CD4-positive, alpha-beta memory T cell (primary cell): ENCODE data around the gene ETV6. TPM values are rescaled to one million over a fixed set of nuclear protein-coding genes. Genes with fewer than 3 reads are reported as not detected.

ENCODE experiments used
- CTCF ChIA-PET: fragments of 350-600 bp; sonication (Branson Sonifier 250); formaldehyde crosslinking; loops from one replicate; lab custom pipeline; 2021; ENCODE audit warnings: inconsistent platforms; ENCODE audit not compliant: partially characterized antibody; lab: Charles Lee
- POLR2A ChIA-PET: fragments of 350-600 bp; sonication (Branson Sonifier 250); formaldehyde crosslinking; loops from one replicate; lab custom pipeline; 2021; ENCODE audit not compliant: partially characterized antibody; lab: Charles Lee
- DNase-seq, 5 donors: peaks; one replicate each; pipeline versions ENCODE4 v3.0.0 to v3.0.0-alpha.2; 2020 to 2022; ENCODE audit warnings: mixed read lengths in 1 of 5
- H3K27ac ChIP-seq: one replicate; pipeline ENCODE4 v1.7.0; 2013; ENCODE audit warnings: low read depth, low read length
- H3K27me3 ChIP-seq: 2 replicates; pipeline ENCODE4 v1.7.0; 2013; ENCODE audit warnings: mild to moderate bottlenecking, low read length, moderate library complexity; ENCODE audit not compliant: insufficient read depth
- H3K36me3 ChIP-seq: 2 replicates; pipeline ENCODE4 v1.7.0; 2013; ENCODE audit warnings: mild to moderate bottlenecking, low read length, moderate library complexity; ENCODE audit not compliant: insufficient read depth
- H3K4me1 ChIP-seq: 2 replicates; pipeline ENCODE4 v1.7.0; 2013; ENCODE audit warnings: mild to moderate bottlenecking, low read length, moderate library complexity; ENCODE audit not compliant: insufficient read depth
- H3K4me3 ChIP-seq, 2 donors: one replicate each; pipeline ENCODE4 v1.7.0; 2013; ENCODE audit warnings: low read length in 2 of 2, mild to moderate bottlenecking in 1 of 2
- H3K9me3 ChIP-seq, 2 donors: one replicate each; pipeline ENCODE4 v1.7.0; 2013; ENCODE audit warnings: low read length in 2 of 2, control low read depth in 1 of 2; ENCODE audit not compliant: control insufficient read depth in 1 of 2
- H3K27ac Mint-ChIP-seq, 7 donors: one replicate each; pipeline ENCODE4 v1.8.0; 2020 to 2021; ENCODE audit warnings: mixed read lengths in 7 of 7, mild to moderate bottlenecking in 6 of 7, inconsistent platforms in 3 of 7, moderate library complexity in 3 of 7
- H3K27me3 Mint-ChIP-seq, 2 donors: one replicate each; pipeline ENCODE4 v1.8.0; 2020 to 2021; ENCODE audit warnings: mixed read lengths in 2 of 2
- H3K36me3 Mint-ChIP-seq, 2 donors: one replicate each; pipeline ENCODE4 v1.8.0; 2020 to 2021; ENCODE audit warnings: mixed read lengths in 2 of 2, inconsistent platforms in 1 of 2, mild to moderate bottlenecking in 1 of 2
- H3K4me1 Mint-ChIP-seq, 4 donors: one replicate each; pipeline ENCODE4 v1.8.0; 2020 to 2021; ENCODE audit warnings: mixed read lengths in 4 of 4, mild to moderate bottlenecking in 1 of 4
- H3K4me3 Mint-ChIP-seq, 8 donors: one replicate each; pipeline ENCODE4 v1.8.0; 2020 to 2021; ENCODE audit warnings: mixed read lengths in 8 of 8, mild to moderate bottlenecking in 7 of 8, moderate library complexity in 6 of 8, inconsistent platforms in 3 of 8
- H3K9me3 Mint-ChIP-seq, 8 donors: one replicate each; pipeline ENCODE4 v1.8.0; 2020 to 2021; ENCODE audit warnings: mixed read lengths in 8 of 8, mild to moderate bottlenecking in 5 of 8, inconsistent platforms in 3 of 8, moderate library complexity in 1 of 8
- intact Hi-C: fragments of 100-400 bp; cut with micrococcal nuclease; formaldehyde crosslinking; loops from one replicate; pipeline ENCODE4 v1.15.1; 2023
- polyA plus RNA-seq, 2 donors: library from polyadenylated mRNA; unstranded; fragments of 300-500 nt; fragmentation: Illumina TruSeq; gene quantifications; one replicate each; pipeline ENCODE4 v1.2.3, GENCODE V29; 2021
- total RNA-seq, 2 experiments: library from RNA; stranded (reverse); gene quantifications; one replicate each; pipeline ENCODE4 v1.2.3, GENCODE V29; 2021

The ETV6 gene
- total and polyA plus RNA-seq, 4 experiments from 2014 or later = 3.3 to 43.9 (median 25.7) TPM

DNA sequence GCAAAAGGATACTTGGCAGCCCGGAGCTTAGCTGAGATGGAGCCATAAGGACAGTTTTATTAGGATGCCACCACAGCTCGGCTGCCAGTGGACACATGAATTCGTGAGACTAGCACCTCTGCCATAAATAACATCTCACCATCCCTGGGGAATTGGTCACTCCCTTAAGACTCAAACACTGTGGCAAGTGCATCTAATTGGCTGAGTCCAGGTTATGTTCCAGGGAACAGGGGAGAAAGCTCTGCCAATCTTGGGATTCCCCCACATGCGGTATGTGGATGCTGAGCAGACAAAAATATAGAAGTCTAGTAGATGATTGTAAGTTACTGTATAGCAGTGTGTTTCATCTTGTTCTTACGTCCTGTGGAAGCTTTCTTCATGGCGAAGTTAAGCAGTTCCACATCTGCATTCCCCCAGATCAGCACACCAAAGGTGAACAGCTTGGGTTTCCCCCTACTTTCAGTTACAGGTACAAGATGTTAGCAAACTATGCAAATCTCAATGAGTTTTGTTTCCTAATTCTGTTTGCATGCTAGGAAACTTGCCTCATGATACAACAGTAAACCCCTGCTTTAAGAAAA is 131.1 kb downstream of the ETV6 start:
- no peaks in the 10 kb centered on the region for H3K9me3 ChIP-seq
- POLR2A ChIA-PET = no interaction called here
- H3K27me3 ChIP-seq = no peaks in the 10 kb centered on the region
- no peak overlapping the region for H3K27ac ChIP-seq
- no peaks in the 10 kb centered on the region for H3K27me3 Mint-ChIP-seq
- H3K36me3 ChIP-seq = no peaks in the 10 kb centered on the region
- CTCF ChIA-PET = interaction anchor here (0.9 to 1.1 kb wide), 2 partner anchors 228 to 252 kb away, joined by 3 read pairs; no protein-coding TSS in a partner anchor
- peaks cover 0 to 1% (median 0%) of the 10 kb centered on the region in 8 donors for H3K9me3 Mint-ChIP-seq
- peak overlapping the region in 4 of 7 donors; percentile 21 to 65 (median 46) for H3K27ac Mint-ChIP-seq
- peaks cover 7 to 33% of the 10 kb centered on the region in 2 donors for H3K36me3 Mint-ChIP-seq
- intact Hi-C loops = no loop called here
- DNase-seq = peak in 1 of 5 donors; percentile 30
- H3K4me3 Mint-ChIP-seq = peak overlapping the region in 2 of 8 donors; percentile 15 to 35
- H3K4me1 Mint-ChIP-seq = peaks cover 39 to 68% (median 55%) of the 10 kb centered on the region in 4 donors
- peaks cover 48% of the 10 kb centered on the region for H3K4me1 ChIP-seq
- H3K4me3 ChIP-seq = no peak overlapping the region

DNA sequence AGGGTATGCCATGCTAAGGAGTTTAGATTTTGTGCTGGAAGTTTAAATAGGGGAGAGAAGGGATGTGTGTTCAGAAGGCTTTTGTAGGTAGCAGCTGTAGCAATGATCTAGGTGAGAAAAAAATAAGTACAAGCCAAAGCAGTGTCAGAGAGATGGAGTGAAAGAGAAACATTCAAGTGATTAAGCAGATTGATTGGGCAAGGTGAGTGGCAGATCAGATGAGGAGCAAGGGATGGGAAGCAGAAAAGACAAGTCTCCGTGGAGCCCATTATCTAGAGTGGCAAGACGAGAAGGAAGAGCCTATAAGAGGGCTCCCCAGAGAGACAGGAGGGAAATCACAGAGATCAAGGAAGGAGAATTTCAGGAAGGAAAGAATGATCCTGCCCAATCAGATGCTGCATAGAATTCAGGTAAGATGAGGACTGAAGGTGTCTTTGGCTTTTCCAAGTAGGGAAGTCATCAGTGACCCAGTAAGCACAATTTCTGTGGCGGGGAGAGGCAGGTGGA is 133.5 kb downstream of the ETV6 start:
- peak overlapping the region in 5 of 7 donors; percentile 2 to 76 (median 66) for H3K27ac Mint-ChIP-seq
- CTCF ChIA-PET = no interaction called here
- POLR2A ChIA-PET = no interaction called here
- Histone ChIP-seq H3K27me3 (no peaks in the 10 kb centered on the region), H3K4me3 (no peak overlapping the region), H3K27ac (no peak overlapping the region), H3K9me3 (no peaks in the 10 kb centered on the region), H3K36me3 (no peaks in the 10 kb centered on the region), H3K4me1 (peaks cover 43% of the 10 kb centered on the region)
- peaks cover 42 to 64% (median 51%) of the 10 kb centered on the region in 4 donors for H3K4me1 Mint-ChIP-seq
- peak overlapping the region in 2 of 8 donors; percentile 32 to 41 for H3K4me3 Mint-ChIP-seq
- no peak for DNase-seq
- no peaks in the 10 kb centered on the region for H3K9me3 Mint-ChIP-seq
- H3K27me3 Mint-ChIP-seq = no peaks in the 10 kb centered on the region
- intact Hi-C loops = no loop called here
- H3K36me3 Mint-ChIP-seq = peaks cover 6 to 17% of the 10 kb centered on the region in 2 donors

DNA sequence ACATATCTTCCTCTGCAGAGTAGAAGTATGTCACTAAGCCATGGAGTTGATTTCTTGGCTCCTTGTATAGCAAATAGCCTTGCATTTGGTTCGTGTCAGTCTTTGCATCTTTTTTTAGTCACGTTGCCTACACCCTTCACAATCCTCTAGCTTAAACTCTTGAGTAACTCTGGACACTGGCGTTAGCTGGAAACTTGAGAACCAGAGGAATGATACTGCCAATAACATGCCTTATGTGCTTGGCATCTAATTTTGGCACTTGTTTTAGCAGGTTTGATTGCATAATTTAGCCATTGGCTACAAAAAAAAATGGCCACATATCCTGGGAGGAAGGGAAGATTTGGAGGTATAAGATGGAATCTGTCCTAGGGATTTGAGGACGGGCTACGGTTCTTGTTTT is 136.2 kb downstream of the ETV6 start:
- Histone ChIP-seq H3K36me3 (no peaks in the 10 kb centered on the region), H3K9me3 (no peaks in the 10 kb centered on the region), H3K27ac (no peak overlapping the region), H3K4me3 (no peak overlapping the region), H3K27me3 (no peaks in the 10 kb centered on the region), H3K4me1 (peaks cover 20% of the 10 kb centered on the region)
- Mint-ChIP-seq H3K4me1 (peaks cover 34 to 62% (median 47%) of the 10 kb centered on the region in 4 donors), H3K9me3 (no peaks in the 10 kb centered on the region), H3K4me3 (no peak overlapping the region), H3K27me3 (no peaks in the 10 kb centered on the region), H3K27ac (no peak overlapping the region), H3K36me3 (peaks cover 6 to 23% of the 10 kb centered on the region in 2 donors)
- CTCF ChIA-PET = interaction anchor here (1.4 kb wide), 1 partner anchor 27 kb away, joined by 3 read pairs; no protein-coding TSS in a partner anchor
- intact Hi-C loops = no loop called here
- DNase-seq = no peak
- POLR2A ChIA-PET = no interaction called here

DNA sequence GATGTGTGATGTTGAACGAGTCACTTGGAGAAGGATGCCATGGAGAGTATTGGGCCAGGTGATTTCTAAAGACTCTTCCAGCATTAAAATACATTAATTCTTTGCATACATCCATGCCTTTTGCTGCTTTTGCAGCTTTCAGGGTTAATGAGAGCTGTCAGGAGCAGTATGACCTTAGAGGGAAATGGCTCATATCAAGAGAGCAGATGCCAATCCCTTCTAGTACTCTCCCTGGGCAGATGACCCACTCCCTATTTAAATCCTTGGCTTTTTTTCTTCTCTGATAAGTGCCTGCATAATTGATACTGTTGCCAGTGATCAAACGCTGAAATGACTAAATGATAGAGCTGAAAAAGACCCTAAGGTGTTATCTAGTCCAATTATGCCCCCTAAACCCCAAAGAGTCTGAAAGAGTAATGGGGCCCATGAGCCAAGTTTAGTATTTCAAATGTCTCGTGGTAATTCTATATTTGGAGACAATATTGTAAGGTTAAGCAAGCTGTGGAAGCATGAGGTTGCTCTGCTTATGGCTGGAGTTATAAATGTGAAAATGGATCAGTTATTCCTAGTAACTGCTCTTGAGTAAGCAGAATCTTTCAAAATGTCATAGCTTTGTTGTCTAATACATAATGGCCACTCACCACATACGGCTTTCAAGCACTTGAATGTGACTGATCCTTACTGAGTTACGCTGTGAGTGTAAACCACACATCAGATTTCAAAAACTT is 137.3 kb downstream of the ETV6 start:
- Histone ChIP-seq H3K9me3 (no peaks in the 10 kb centered on the region), H3K27me3 (no peaks in the 10 kb centered on the region), H3K36me3 (no peaks in the 10 kb centered on the region), H3K27ac (no peak overlapping the region), H3K4me3 (no peak overlapping the region), H3K4me1 (peaks cover 12% of the 10 kb centered on the region)
- Mint-ChIP-seq H3K36me3 (peaks cover 12 to 30% of the 10 kb centered on the region in 2 donors), H3K27me3 (no peaks in the 10 kb centered on the region), H3K4me1 (peaks cover 33 to 61% (median 42%) of the 10 kb centered on the region in 4 donors), H3K27ac (peak overlapping the region in 1 of 7 donors; percentile 33), H3K9me3 (no peaks in the 10 kb centered on the region), H3K4me3 (no peak overlapping the region)
- POLR2A ChIA-PET = interaction anchor here (1.0 kb wide), 1 partner anchor 9 kb away, joined by 4 read pairs; no protein-coding TSS in a partner anchor
- CTCF ChIA-PET = interaction anchor here (1.4 kb wide), 1 partner anchor 28 kb away, joined by 3 read pairs; no protein-coding TSS in a partner anchor
- intact Hi-C loops = no loop called here
- DNase-seq = no peak

DNA sequence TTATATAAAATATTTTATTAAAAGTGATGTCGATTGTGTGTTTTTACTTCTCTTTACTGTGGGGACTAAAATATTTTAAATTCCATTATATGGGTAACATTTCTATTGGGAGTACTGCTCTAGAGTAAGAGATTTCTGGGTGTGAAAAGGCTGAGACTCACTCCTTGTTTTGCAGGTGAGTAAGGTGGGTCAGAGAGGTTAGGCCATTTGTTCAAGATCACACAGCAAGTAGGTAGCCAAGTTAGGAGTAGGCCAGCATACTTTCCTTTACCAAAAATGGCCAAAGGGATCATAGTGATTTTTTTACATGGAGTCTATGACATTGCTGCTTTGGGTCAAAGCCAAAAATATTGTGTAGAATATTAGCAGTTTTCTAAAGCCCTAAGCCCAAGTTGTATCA is 138.0 kb downstream of the ETV6 start:
- no peak for DNase-seq
- Histone ChIP-seq H3K27me3 (no peaks in the 10 kb centered on the region), H3K27ac (no peak overlapping the region), H3K36me3 (no peaks in the 10 kb centered on the region), H3K4me3 (no peak overlapping the region), H3K9me3 (no peaks in the 10 kb centered on the region), H3K4me1 (peaks cover 6% of the 10 kb centered on the region)
- Mint-ChIP-seq H3K4me1 (peaks cover 35 to 59% (median 41%) of the 10 kb centered on the region in 4 donors), H3K9me3 (no peaks in the 10 kb centered on the region), H3K27ac (peak overlapping the region in 2 of 7 donors; percentile 7 to 18), H3K27me3 (no peaks in the 10 kb centered on the region), H3K4me3 (no peak overlapping the region), H3K36me3 (peaks cover 15 to 34% of the 10 kb centered on the region in 2 donors)
- CTCF ChIA-PET = no interaction called here
- intact Hi-C loops = no loop called here
- POLR2A ChIA-PET = interaction anchor here (1.0 kb wide), 1 partner anchor 9 kb away, joined by 4 read pairs; no protein-coding TSS in a partner anchor

DNA sequence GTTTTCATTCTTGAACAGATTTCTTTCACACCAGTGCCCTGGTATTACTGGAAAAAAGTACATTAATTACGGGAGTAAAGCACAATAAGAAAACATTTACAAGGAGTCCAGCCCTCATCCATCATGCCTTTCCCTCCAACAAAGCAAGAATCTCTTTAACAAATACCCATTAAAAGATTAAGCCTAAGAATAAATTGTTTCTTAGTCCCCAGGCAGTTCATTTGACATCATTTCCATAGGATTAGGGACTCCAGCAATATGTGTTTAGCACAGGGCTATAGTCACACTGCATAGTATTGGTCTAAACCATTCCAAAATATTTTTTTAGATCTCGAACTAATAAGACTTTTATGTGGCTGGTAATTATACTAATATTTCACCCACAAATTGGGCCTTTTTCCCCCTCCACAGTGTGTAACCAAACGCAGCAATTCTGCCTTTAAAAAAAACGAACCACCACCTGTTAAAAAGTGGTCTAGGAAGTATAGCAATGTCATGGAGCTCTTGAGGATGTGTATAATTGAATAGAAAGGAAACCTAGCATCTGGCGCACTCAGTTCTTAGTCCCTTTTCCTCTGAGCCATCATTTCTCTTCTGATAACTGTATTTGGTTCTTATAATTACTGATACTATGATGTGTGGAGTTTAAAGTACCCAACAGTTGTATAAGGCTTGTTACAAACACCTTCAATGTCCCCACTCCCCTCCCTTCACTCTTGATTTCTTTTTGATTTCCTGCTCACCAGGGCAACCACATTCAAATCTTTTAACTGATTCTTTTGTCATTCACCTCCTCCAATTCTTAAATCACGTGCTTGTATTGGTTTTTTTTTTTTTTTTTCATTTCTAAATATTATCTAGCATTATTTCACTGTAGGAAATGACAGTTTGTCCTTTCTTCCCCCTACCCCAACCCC is 138.7 kb downstream of the ETV6 start:
- Mint-ChIP-seq H3K9me3 (no peaks in the 10 kb centered on the region), H3K27me3 (no peaks in the 10 kb centered on the region), H3K4me3 (no peak overlapping the region), H3K27ac (peak overlapping the region in 2 of 7 donors; percentile 38 to 60), H3K4me1 (peaks cover 30 to 53% (median 34%) of the 10 kb centered on the region in 4 donors), H3K36me3 (peaks cover 15 to 28% of the 10 kb centered on the region in 2 donors)
- no peak for DNase-seq
- CTCF ChIA-PET = interaction anchor here (0.8 to 1.3 kb wide), 2 partner anchors 10 to 244 kb away, joined by 3 read pairs; no protein-coding TSS in a partner anchor
- no peak overlapping the region for H3K27ac ChIP-seq
- POLR2A ChIA-PET = no interaction called here
- H3K27me3 ChIP-seq = no peaks in the 10 kb centered on the region
- H3K4me3 ChIP-seq = no peak overlapping the region
- H3K9me3 ChIP-seq = no peaks in the 10 kb centered on the region
- intact Hi-C loops = no loop called here
- H3K4me1 ChIP-seq = peaks cover 6% of the 10 kb centered on the region
- no peaks in the 10 kb centered on the region for H3K36me3 ChIP-seq
